ENCODE measurements around the gene SNX13.

Gene SNX13

DNA sequence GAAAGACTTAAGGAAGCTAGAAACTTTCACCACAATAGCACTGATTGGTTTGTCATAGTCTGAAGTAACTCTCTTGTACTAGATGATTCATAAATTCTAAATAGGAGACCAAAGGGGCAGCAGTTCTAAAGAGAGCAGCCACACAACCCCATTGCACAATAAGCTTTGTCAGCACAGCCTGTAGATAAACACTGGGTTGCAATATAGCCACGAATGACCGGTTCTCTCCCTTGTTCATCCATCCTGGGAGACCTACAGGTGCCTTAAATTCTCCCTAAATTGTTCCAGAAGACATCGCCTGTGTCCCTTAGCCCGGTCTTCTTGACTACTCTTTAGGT is 167.0 kb downstream of the SNX13 start:
- DNase-seq, result no peak

DNA sequence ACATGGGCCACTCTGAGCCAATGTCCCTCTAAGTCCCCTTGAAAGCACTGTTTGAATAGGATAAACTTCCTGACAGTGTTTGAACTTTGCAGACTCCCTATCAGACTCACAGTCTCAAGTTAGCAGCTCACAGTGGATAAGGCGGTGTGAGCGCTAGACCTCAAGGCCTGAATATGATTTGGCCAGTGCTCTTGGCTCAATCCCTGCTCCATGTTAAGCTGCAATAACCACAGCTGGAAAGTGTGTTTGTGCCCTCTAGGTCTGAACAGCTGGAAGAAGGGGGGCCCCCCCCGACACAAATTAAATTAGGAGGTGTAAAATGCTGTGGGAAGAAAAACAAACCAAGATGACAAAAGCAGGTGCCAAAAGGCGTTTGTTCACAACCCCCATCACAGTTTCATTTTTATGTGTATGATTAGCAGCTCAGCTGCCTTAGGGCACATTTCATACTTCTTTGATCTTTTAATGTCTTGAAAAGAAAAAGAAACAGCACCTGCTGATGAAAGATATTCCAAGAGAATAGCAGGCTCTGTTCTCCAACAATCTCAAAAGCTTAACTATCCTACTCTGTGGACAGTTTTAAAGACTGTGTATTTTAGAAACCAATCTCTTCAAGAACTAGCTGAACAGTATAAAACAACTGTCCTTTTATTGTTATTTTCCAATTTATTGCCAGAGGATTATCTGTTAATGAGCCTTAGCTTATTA is 167.6 kb downstream of the SNX13 start:
- no peak for DNase-seq

DNA sequence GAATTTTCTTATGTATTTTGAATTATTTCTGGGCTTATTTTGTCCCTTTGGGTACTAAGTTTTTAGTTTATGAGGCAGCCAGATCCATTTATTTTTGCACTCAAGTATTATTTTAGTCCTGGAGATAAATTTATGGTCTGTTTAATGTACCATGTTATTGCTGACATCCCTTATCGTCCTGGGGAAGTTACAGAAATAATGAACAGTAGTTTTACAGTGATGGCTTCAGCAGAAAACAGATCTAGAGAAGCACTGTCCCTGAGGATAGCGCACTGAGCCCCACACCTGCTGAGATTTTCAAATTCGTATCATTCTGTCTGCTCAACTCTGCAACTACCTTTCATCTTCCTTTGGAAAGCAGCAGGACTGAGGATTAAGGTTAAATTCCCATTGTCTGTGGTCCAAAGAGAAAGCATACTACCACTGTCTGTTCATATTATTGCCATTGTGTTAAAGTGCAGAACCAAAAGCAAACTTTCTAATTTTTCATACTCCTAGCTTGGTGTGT is 168.3 kb downstream of the SNX13 start:
- DNase-seq, result no peak

DNA sequence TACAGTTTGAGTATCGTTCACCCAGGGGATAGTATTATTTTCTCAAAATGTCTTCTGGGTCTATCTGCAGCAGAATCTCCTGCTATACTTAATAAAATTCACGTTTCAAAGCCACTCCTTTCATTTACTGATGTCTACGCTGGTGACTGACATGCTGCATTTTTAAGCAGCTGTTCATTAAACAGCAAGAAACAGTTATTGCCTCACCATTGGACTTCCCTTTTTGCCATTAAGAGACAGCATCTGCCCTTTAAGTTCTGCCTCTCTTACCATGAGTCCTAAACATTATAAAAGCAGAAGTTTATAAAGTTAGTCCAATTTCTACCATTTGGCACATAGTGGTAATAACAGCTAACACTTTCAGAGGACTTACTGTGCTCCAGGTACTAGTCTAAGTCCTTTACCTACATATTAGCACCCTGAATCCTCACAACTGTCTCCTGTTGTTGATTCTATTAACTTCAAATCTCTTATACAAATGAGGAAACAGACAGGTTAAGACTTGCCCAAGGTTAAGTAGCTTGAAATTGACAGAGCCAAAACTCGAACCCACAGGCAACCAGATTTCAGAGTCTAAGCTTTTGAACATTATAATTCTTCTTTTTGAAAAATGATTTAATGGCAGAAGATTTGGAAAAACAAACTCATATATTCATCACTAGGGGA is 169.5 kb downstream of the SNX13 start:
- no peak for DNase-seq

DNA sequence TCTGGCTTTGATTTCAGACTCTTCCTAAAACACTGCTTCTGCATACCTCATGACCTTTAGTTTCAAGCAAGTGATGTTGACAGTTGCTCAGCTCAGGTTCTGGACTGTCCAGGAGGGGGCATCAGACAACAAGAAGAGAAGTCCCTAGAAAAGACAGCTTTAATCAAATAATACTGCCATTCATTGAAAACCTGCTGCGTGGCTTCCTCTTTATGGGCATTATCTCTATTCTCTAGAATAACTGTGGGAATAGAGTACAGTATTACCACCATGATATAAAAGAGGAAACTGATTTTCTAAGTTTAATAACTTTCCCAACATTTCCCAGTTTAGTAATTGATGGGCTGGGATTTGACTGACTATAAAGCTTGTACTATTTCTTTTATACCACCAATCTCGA is 170.4 kb downstream of the SNX13 start:
- DNase-seq, result peak; percentile 61 to 67

DNA sequence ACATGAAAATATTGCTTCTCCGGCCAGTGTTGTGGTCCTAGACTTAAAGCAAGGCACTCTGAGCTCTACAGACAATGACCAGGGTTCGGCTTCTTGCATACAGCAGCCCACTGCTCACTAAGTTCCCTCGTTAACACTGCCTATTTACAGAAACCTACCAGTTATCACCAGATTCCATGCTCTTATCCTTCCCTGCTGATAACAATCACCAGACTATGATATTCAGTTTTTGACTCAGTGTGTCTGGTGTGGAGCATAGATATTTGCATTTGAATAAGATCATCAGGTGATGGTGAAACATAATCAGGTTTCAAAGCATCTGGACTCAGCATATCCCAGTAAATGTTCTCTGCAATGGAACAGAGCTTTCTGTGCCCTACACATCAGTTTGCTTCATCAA is 182.3 kb downstream of the SNX13 start:
- DNase-seq, result no peak

DNA sequence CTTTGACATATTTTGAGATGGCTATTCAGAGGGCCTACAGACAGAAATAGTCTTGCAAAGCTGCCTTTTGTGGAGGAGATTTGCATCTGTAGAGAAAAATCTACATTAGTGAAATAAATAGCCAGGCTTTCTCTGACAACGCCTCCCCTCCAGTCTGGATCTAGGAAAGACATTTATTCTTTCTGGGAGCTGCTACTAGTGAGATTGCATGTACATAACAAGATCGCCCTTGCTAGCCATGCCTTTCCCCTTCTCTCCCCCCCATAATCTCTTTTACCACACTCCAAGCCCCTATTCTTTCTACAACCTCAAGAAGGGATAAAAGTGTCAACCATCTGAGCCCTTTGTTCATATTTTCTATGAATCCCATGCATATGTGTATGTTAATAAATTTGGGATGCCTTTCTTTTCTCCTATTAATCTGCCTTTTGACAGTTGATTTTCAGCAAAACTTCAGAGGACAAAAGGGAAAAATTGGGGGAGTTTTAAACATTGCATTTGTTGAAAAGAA is 194.2 kb downstream of the SNX13 start:
- DNase-seq, result no peak

DNA sequence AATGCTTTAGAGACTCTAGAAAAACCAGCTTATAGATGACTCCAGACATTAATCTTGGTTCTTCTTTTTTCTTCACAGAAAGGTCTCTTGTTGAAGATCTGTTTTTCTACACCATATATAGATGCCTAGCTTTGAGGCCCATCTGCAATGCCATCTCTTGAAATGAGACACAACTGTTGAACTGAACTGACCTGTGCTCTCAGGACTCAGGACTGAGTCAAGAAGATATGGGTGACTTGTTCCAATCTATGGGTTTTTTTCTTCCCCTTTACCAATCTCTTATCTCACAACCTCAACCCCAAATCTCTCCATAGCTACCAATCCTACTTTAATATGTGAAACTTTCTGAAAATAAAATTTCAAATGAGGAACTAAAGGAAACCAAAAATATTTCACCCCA is 194.7 kb downstream of the SNX13 start:
- DNase-seq, result no peak

DNA sequence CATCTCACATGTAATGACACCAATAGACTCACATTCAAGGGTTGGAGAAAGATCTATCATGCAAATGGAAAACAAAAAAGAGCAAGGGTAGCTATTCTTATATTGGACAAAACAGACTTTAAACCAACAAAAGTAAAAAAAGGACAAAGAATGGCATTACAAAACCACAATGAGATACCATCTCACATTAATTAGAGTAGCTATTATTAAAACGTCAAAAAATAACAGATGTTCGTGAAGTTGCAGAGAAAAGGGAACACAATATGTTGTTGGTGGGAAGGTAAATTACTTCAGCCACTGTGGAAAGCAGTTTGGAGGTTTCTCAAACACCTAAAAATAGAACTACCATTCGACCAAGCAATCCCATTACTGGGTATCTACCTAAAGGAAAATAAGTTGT is 197.0 kb downstream of the SNX13 start:
- no peak for DNase-seq

DNA sequence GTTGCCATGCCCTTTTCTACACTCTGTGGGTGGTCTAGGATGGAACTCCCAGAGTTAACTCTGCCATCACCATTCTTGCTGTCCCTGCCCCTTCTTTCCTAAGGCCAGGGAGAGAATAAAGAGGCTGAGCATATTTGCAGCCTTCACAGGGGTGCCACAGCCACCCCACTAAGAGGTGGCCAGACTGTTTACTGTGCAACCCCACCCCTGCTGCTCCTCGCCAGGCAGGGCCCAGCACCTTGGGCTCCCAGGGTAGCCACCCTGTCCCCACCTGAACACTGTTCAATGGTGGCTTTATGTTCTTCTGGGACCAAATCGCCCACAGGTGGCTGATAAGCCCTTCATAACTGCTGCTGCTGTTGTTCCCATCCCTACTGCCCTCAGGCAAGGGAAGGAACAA is 198.9 kb downstream of the SNX13 start:
- no peak for DNase-seq

Measured in activated T-cell treated with anti-CD3 and anti-CD28 coated beads, Interleukin-2, amount 50 U/mL, for 48 hours (primary cell).